EH (cell line): Measurements from ENCODE around the gene BCL7A.
"Not testable (repeated sequence)": the region's sequence is repeated elsewhere in the genome, so short reads cannot be mapped to it uniquely, and the experiment has no call there.

Experiments used
- DNase-seq: peaks from one replicate; pipeline ENCODE4 v3.0.0-alpha.2; 2015; ENCODE audit warnings: low read depth

The BCL7A gene

GRCh38 chr12:122028165-122028904, 6.7 kb downstream of the BCL7A start:
- no peak for DNase-seq

DNA sequence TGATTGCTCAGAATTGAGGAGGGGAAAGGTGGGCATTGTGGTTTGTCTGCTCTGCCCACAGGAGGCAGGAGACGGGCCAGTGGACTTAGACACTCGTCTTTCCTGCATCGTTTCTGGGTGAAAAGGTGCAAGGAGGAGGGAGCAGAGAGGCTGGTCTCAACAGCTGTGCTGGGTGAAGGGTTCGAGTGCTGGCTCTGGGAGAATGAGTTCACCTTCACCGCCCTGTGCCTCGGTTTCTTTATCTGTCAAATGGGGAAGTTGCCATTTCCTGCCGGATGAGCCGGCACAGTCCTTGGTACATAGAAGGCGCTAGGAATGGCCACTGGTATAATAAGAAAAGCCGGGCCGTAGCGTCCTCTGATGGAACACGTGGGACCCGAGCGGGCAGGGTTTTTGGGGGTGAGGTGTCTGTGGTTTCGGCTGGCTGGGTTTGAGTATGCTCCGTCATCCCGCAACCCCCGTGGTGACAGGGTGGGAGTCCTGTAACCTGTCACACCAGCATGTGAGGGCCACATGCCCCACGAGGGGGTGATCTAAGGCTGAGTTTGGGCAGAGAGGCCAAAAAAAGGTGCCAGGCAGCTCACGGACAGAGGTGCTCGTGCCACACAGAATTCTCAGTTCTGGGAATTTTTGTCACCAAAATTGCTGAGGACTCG, 7.3 kb downstream of the BCL7A start:
- DNase-seq, result no peak

- no peak for DNase-seq
Measured at GRCh38 chr12:122029620-122030423, 8.1 kb downstream of the BCL7A start.

- no peak for DNase-seq
Measured at GRCh38 chr12:122030424-122031035, 8.8 kb downstream of the BCL7A start.

DNA sequence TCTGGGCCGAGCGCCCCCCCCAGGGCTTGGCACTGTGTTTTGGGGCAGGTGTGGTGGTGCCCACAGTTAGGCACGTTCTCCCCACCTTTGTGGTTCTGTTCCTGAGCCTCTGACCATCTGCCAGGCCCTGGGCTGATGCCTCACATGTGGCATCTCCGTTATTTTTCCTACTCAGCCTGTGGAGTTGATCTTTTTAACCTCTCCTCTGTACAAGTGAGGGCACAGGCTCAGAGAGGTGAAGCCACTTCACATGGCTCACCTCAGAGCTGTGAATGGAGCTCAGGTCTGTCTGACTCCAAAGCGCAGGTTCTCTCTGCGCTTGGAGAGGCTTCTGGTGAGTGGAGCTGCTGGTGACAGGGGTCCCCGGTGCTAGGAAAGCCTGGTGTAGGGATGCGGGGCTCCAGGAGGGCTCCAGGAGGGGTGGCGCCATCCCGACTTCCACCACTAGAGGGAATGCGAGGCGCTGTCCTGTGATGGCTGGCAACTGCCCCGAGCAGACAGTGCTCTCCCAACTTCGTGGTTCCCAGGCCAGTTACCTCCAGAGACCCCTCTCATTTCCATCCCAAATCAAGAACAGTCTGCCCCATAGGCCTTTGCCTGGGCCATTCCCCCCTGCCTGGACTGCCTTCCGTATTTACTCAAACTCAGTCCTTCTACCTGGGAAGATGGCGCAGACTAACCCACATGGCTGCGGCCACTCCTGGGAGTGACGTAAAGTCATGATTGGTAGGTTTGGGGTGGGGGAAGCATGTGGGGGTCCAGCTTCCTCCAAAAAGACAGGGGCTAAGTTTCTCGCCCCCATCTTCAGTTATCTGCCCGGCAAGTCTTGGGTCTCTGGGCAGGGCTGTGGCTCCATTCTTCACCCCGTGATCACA, 9.9 kb downstream of the BCL7A start:
- peak; percentile 40 for DNase-seq

- DNase-seq, result no peak
Measured at GRCh38 chr12:122032580-122032979, 10.9 kb downstream of the BCL7A start.

DNA sequence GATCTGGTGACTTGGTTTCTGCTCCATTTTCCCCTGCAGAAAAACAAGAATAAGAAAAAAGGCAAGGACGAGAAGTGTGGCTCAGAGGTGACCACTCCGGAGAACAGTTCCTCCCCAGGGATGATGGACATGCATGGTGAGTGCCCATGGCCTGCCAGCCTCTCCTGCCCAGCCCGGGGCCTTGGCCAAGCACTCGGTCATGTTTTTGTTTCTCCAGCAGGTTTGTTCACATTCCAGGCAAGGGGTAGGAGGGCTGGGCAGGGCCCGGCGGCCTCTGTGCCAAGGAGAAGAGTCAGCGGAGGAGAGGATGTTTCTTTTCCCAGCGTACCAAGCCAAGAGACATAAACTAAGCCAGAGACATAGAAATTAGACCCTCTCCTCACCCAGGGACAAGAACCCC, 13.6 kb downstream of the BCL7A start:
- no peak for DNase-seq

GRCh38 chr12:122036153-122036552, 14.5 kb downstream of the BCL7A start:
- no peak for DNase-seq

DNA sequence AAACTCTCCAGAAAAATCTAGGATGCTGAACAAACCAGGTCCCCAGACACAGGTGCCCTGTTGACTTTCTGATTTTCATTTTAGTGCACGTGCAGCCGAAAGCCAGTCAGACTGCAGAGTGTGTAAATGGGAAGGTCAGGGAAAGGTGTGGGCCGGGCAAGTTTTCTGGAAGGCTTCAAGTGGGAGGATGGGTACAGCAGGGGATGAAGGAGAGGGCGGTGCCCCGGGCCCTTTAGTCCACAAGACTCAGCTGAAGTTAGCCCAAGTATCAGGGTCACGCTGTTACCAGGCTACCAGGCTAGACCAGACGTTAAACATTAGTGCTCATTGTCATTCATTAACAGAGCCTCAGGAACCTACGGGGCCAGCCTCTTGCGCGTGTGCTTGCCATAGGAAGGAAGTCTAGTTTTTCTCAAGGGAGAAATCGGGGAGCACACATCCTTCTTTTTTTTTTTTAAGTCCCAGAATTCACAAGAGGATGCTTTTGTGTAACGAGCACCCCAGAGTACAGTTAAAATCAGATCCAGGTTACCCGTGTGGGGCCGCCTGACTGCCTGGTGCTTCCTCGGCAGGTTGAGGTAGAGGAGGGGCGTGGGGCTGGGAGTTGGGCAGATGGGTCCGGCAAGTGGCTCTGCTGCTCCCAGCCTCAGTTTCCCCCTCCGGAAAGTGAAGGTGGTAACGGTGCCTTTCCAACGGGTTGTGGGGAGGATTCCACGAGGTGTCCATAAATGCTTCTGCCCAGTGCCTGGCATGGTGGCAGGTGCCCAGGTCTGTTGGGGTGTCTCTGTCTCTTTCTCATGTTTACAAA, 19.1 kb downstream of the BCL7A start:
- no peak for DNase-seq

- not testable (repeated sequence) for DNase-seq
Measured at GRCh38 chr12:122041458-122041857, 19.8 kb downstream of the BCL7A start.

DNA sequence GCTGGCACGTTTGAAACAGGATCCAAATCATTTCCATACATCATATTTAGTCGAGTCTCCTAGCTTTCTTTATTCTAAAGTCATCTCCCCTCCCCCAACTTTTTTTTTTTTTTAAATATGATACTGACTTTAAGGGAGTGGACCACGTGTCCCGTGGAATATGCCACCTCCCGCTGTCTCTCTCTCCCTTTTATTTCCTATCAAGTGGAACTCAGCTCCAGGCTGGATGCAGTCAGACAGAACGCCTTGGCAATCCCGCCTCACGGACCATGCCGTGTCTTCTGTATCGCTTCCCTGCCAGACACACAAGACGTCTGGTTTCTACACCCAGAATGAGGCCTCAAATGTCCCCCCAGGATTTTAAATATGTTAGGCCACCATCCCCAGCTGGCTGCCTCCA, 21.2 kb downstream of the BCL7A start:
- no peak for DNase-seq

GRCh38 chr12:122043476-122043875, 21.8 kb downstream of the BCL7A start:
- no peak for DNase-seq

GRCh38 chr12:122045262-122045661, 23.6 kb downstream of the BCL7A start:
- no peak for DNase-seq

DNA sequence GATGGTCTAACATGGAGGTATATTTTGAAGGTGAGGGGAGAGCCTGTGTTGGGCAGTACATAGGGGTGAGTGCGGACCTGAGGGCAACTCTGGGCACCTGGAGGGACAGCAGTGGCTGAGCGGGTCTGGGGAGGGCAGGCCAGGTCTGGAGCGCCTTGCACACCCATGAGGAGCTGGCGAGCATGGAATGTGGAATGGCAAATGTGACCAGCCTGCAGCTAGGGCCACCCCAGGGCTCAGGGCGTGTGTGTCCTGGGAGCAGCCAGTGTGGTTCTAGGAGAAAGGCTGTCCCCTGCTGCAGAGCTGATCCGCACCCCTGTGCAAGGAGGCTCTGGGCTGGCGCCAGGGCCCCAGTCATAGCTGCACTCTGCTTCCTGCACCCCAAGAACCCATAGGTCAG, 24.5 kb downstream of the BCL7A start:
- no peak for DNase-seq

- DNase-seq, result peak; percentile 54
Measured at GRCh38 chr12:122048151-122048550, 26.5 kb downstream of the BCL7A start.

GRCh38 chr12:122049827-122050226, 28.1 kb downstream of the BCL7A start:
- no peak for DNase-seq

- no peak for DNase-seq
Measured at GRCh38 chr12:122050706-122051105, 29.0 kb downstream of the BCL7A start.

DNA sequence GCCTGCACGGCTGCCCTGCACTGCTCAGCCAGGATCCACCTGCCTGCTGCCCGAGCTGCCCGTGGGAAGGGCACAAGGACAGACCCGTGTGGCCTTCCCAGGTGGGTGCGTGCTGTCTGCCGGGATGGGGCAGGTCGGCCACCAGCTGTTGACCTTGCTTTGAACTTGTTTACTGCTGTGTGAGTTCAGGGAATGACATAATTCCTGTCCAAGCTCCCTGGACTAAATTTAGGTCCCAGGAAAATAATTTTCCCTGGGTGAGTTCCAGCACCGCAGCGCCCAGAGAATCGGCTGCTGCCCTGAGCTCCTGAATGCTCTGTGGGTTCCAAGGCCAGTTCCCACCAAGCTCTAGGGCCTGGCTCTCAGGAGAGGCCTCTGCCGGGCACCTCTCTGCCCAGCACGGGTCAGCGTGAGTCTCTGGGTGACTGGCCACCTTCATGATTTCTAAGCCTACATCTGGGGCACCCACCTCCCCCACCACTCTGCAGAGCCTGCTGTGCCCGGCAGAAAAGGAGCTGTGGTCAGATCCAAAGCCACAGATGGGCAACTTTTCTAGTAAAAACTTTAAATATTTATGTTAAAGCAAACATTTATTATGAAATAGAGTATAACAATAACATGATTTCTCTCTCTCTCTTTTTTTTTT, 29.7 kb downstream of the BCL7A start:
- no peak for DNase-seq

- DNase-seq, result no peak
Measured at GRCh38 chr12:122052285-122052684, 30.6 kb downstream of the BCL7A start.

GRCh38 chr12:122054842-122055520, 33.3 kb downstream of the BCL7A start:
- DNase-seq, result no peak
